ENCODE data around the gene SSR1.

- TF ChIP-seq, protein P1, sequence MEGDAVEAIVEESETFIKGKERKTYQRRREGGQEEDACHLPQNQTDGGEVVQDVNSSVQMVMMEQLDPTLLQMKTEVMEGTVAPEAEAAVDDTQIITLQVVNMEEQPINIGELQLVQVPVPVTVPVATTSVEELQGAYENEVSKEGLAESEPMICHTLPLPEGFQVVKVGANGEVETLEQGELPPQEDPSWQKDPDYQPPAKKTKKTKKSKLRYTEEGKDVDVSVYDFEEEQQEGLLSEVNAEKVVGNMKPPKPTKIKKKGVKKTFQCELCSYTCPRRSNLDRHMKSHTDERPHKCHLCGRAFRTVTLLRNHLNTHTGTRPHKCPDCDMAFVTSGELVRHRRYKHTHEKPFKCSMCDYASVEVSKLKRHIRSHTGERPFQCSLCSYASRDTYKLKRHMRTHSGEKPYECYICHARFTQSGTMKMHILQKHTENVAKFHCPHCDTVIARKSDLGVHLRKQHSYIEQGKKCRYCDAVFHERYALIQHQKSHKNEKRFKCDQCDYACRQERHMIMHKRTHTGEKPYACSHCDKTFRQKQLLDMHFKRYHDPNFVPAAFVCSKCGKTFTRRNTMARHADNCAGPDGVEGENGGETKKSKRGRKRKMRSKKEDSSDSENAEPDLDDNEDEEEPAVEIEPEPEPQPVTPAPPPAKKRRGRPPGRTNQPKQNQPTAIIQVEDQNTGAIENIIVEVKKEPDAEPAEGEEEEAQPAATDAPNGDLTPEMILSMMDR (IDR thresholded peaks at IDR 0.05; ENCODE audit: low read length) = no peak
- TF ChIP-seq EZH2 (optimal IDR thresholded peaks at IDR 0.05; ENCODE audit: low read depth, low read length) = no peak
Observed at GRCh38 chr6:7261852-7262461, 51.0 kb downstream of the SSR1 start.

All from MM.1S (cell line).